Activated B cell treated with CpG ODN at 0.5 μM for 24 hours (primary cell): Measurements from ENCODE around the gene UBE4A. TPM values are rescaled to one million over a fixed set of nuclear protein-coding genes. Genes with fewer than 3 reads are reported as not detected.

Experiments used
- ATAC-seq: fragments of 200-7000 bp; cut with Tn5 transposase; one replicate; pipeline ENCODE4 v1.10.0; 2021; ENCODE audit warnings: low read depth, mild to moderate bottlenecking, moderate library complexity
- CTCF ChIA-PET: fragments of 350-600 bp; sonication (Branson Sonifier 250); formaldehyde crosslinking; loops from one replicate; lab custom pipeline; 2021; ENCODE audit warnings: antibody characterized with exemption; lab: Charles Lee
- POLR2A ChIA-PET: fragments of 350-600 bp; sonication (Branson Sonifier 250); formaldehyde crosslinking; loops from one replicate; lab custom pipeline; 2021; ENCODE audit warnings: antibody characterized with exemption; lab: Charles Lee
- DNase-seq: peaks from one replicate; pipeline ENCODE4 v3.0.0; 2022
- H3K27ac Mint-ChIP-seq: one replicate; pipeline ENCODE4 v1.8.0; 2020; ENCODE audit warnings: mixed read lengths
- H3K27me3 Mint-ChIP-seq: one replicate; pipeline ENCODE4 v1.8.0; 2021; ENCODE audit warnings: mixed read lengths
- H3K36me3 Mint-ChIP-seq: one replicate; pipeline ENCODE4 v1.8.0; 2021; ENCODE audit warnings: low read depth, mixed read lengths
- H3K4me1 Mint-ChIP-seq: one replicate; pipeline ENCODE4 v1.8.0; 2021; ENCODE audit warnings: mixed read lengths
- H3K4me3 Mint-ChIP-seq: one replicate; pipeline ENCODE4 v1.8.0; 2020; ENCODE audit warnings: mild to moderate bottlenecking, mixed read lengths
- H3K9me3 Mint-ChIP-seq: one replicate; pipeline ENCODE4 v1.8.0; 2020; ENCODE audit warnings: mixed read lengths
- CTCF ChIP-seq: fragments of 200-600 bp; IDR thresholded peaks from one replicate; pipeline ENCODE4 v1.8.0; 2022; ENCODE audit warnings: antibody characterized with exemption, mild to moderate bottlenecking
- intact Hi-C: fragments of 100-400 bp; cut with micrococcal nuclease; formaldehyde crosslinking; loops from one replicate; pipeline ENCODE4 v1.15.1; 2024
- total RNA-seq: library from RNA; stranded (reverse); gene quantifications from 2 replicates; pipeline ENCODE4 v1.2.3, GENCODE V29; 2022

UBE4A gene
- total RNA-seq, 1 donor from 2014 or later, result 34.2 TPM

GRCh38 chr11:118406599-118407166 is 47.3 kb downstream of the UBE4A start:
- TF ChIP-seq CTCF, result no peak
- Mint-ChIP-seq H3K27me3 (no peaks in the 10 kb centered on the region), H3K36me3 (peaks cover 61% of the 10 kb centered on the region), H3K27ac (no peak overlapping the region), H3K4me1 (peaks cover 46% of the 10 kb centered on the region), H3K4me3 (no peak overlapping the region), H3K9me3 (no peaks in the 10 kb centered on the region)
- ChIA-PET CTCF (no interaction called here), POLR2A (no interaction called here)
- ATAC-seq (no peak), DNase-seq (no peak)
- intact Hi-C loops, result no loop called here

- Mint-ChIP-seq H3K4me3 (no peak overlapping the region), H3K4me1 (peaks cover 24% of the 10 kb centered on the region), H3K27me3 (no peaks in the 10 kb centered on the region), H3K27ac (no peak overlapping the region), H3K36me3 (peaks cover 53% of the 10 kb centered on the region), H3K9me3 (no peaks in the 10 kb centered on the region)
- intact Hi-C loops, result no loop called here
- ChIA-PET POLR2A (interaction anchor here (1.0 kb wide), 1 partner anchor 25 kb away, joined by 3 read pairs; no protein-coding TSS in a partner anchor), CTCF (no interaction called here)
- ATAC-seq (no peak), DNase-seq (no peak)
- no peak for TF ChIP-seq CTCF
Observed at GRCh38 chr11:118410055-118410745, 50.8 kb downstream of the UBE4A start.

- intact Hi-C loops, result no loop called here
- Mint-ChIP-seq H3K4me1 (peaks cover 17% of the 10 kb centered on the region), H3K36me3 (peaks cover 42% of the 10 kb centered on the region), H3K27ac (no peak overlapping the region), H3K27me3 (no peaks in the 10 kb centered on the region), H3K9me3 (no peaks in the 10 kb centered on the region), H3K4me3 (no peak overlapping the region)
- POLR2A ChIA-PET, result interaction anchor here (1.8 kb wide), 1 partner anchor 24 kb away, joined by 8 read pairs; the partner anchor contains the start of gene KMT2A
- no peak for DNase-seq
- no peak for ATAC-seq
- CTCF ChIA-PET, result no interaction called here
- no peak for TF ChIP-seq CTCF
Observed at GRCh38 chr11:118411530-118411929, 52.1 kb downstream of the UBE4A start.

- no peak overlapping the region for H3K27ac Mint-ChIP-seq
- H3K27me3 Mint-ChIP-seq, result no peaks in the 10 kb centered on the region
- DNase-seq, result no peak
- peaks cover 17% of the 10 kb centered on the region for H3K4me1 Mint-ChIP-seq
- ATAC-seq, result no peak
- POLR2A ChIA-PET, result interaction anchor here (1.8 kb wide), 1 partner anchor 23 kb away, joined by 8 read pairs; the partner anchor contains the start of gene KMT2A
- peaks cover 33% of the 10 kb centered on the region for H3K36me3 Mint-ChIP-seq
- CTCF ChIA-PET, result interaction anchor here (0.5 kb wide), 1 partner anchor 76 kb away, joined by 3 read pairs; no protein-coding TSS in a partner anchor
- no peak for TF ChIP-seq CTCF
- no peaks in the 10 kb centered on the region for H3K9me3 Mint-ChIP-seq
- no peak overlapping the region for H3K4me3 Mint-ChIP-seq
- intact Hi-C loops, result no loop called here
Observed at GRCh38 chr11:118412921-118413320, 53.5 kb downstream of the UBE4A start.

- ChIA-PET CTCF (no interaction called here), POLR2A (interaction anchor here (0.6 kb wide), 1 partner anchor 19 kb away, joined by 4 read pairs; no protein-coding TSS in a partner anchor)
- Mint-ChIP-seq H3K9me3 (no peaks in the 10 kb centered on the region), H3K27ac (no peak overlapping the region), H3K4me1 (peaks cover 7% of the 10 kb centered on the region), H3K4me3 (no peak overlapping the region), H3K27me3 (no peaks in the 10 kb centered on the region), H3K36me3 (peaks cover 11% of the 10 kb centered on the region)
- no peak for TF ChIP-seq CTCF
- intact Hi-C loops, result no loop called here
- ATAC-seq, result no peak
- DNase-seq, result no peak
Observed at GRCh38 chr11:118415062-118415738, 55.8 kb downstream of the UBE4A start.
